Measurements from ENCODE around the gene RCBTB2. TPM values are rescaled to one million over a fixed set of nuclear protein-coding genes. Genes with fewer than 3 reads are reported as not detected.

Gene RCBTB2
- total RNA-seq, 2 donors from 2014 or later = 1.6 to 6.0 TPM

DNA sequence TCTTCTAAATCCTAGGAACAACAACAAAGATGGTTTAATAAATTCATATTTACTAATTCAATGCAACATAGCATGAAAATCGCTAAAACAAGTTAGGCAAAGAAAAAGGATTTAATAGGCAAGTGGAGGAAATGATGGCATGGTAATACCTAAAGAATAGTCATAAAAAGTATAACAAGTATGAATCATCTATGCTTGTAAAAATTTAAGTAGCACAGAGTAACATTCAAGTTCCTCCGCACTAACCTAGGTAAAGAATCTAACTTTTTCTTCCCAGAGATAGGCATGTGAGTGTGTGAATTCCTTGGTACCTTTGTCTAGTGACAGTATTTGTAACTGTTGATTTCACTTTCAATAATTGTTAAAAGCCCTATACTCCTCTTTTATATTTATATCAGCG, 42.6 kb downstream of the RCBTB2 start:
- Histone ChIP-seq H3K9me3 (no peaks in the 10 kb centered on the region), H3K4me1 (peaks cover 4% of the 10 kb centered on the region), H3K36me3 (replicated peaks in 1 of 2; ENCODE audit: insufficient read depth in 1 of 2, low read depth in 2 of 2) (no peaks in the 10 kb centered on the region), H3K27ac (no peak overlapping the region), H3K4me3 (no peak overlapping the region), H3K27me3 (no peaks in the 10 kb centered on the region)
- no peak for ATAC-seq
- intact Hi-C loops (cut with DNase I) = no loop called here
- 89 to 91% methylated on average over 3 of the region's 3 CpGs for WGBS, 2 donors
- no peak for TF ChIP-seq POLR2A (IDR thresholded peaks at IDR 0.05)
- TF ChIP-seq, protein P1, sequence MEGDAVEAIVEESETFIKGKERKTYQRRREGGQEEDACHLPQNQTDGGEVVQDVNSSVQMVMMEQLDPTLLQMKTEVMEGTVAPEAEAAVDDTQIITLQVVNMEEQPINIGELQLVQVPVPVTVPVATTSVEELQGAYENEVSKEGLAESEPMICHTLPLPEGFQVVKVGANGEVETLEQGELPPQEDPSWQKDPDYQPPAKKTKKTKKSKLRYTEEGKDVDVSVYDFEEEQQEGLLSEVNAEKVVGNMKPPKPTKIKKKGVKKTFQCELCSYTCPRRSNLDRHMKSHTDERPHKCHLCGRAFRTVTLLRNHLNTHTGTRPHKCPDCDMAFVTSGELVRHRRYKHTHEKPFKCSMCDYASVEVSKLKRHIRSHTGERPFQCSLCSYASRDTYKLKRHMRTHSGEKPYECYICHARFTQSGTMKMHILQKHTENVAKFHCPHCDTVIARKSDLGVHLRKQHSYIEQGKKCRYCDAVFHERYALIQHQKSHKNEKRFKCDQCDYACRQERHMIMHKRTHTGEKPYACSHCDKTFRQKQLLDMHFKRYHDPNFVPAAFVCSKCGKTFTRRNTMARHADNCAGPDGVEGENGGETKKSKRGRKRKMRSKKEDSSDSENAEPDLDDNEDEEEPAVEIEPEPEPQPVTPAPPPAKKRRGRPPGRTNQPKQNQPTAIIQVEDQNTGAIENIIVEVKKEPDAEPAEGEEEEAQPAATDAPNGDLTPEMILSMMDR (IDR thresholded peaks at IDR 0.05) = no peak
- DNase-seq = no peak

DNA sequence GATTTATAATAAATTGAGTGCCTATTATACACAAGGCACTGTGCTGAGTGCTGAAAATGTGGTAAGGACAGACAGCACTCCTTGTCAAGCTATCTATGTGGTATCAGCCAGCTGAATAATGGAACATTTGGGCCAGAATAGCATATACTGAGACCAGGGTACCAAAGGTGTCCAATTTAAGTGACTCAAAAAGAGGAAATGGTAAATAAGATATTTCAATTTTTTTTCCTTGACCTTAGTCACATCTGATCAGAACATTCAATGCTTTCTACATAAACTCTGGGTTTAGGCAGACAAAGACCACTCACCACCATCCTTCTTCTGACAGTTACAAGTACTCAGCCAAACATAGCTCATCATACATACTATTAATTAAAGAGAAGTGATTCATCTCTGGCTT, 43.2 kb downstream of the RCBTB2 start:
- no peak overlapping the region for H3K27ac ChIP-seq
- TF ChIP-seq POLR2A (IDR thresholded peaks at IDR 0.05) = no peak
- TF ChIP-seq, protein P1 (IDR thresholded peaks at IDR 0.05) = no peak
- no peaks in the 10 kb centered on the region for H3K36me3 ChIP-seq (replicated peaks in 1 of 2; ENCODE audit: insufficient read depth in 1 of 2, low read depth in 2 of 2)
- H3K4me1 ChIP-seq = peaks cover 4% of the 10 kb centered on the region
- H3K4me3 ChIP-seq = no peak overlapping the region
- no peak for ATAC-seq
- no peaks in the 10 kb centered on the region for H3K27me3 ChIP-seq
- intact Hi-C loops (cut with DNase I) = no loop called here
- no peak for DNase-seq
- H3K9me3 ChIP-seq = no peaks in the 10 kb centered on the region

DNA sequence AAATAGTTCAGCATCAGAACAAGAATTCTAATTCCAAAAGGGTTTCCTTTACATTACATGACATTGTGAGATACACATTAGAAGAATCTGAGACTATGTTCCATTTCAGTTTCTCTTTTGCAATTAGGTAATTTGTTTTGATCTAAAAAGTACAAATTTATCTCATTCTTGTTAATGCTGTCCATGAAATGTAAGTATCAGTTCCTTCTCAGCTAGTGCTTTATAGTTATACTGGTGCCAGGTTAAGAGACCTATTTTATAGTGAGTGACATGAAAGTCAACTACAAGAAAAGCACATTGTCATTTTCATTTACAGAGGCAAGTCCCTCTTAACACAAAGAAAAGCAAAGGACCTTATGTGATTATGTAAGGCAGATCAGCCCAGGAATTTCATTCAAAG, 43.9 kb downstream of the RCBTB2 start:
- no peak for ATAC-seq
- intact Hi-C loops (cut with DNase I) = no loop called here
- no peak for DNase-seq
- TF ChIP-seq, protein P1 (IDR thresholded peaks at IDR 0.05) = no peak
- no peak for TF ChIP-seq POLR2A (IDR thresholded peaks at IDR 0.05)
- Histone ChIP-seq H3K27ac (no peak overlapping the region), H3K27me3 (no peaks in the 10 kb centered on the region), H3K4me3 (no peak overlapping the region), H3K36me3 (replicated peaks in 1 of 2; ENCODE audit: insufficient read depth in 1 of 2, low read depth in 2 of 2) (no peaks in the 10 kb centered on the region), H3K9me3 (no peaks in the 10 kb centered on the region), H3K4me1 (peaks cover 4% of the 10 kb centered on the region)

GRCh38 chr13:48487968-48488367, 44.9 kb downstream of the RCBTB2 start:
- 87 to 89% methylated on average over 2 of the region's 2 CpGs for WGBS, 2 donors

GRCh38 chr13:48486836-48487235, 46.0 kb downstream of the RCBTB2 start:
- Histone ChIP-seq H3K27me3 (no peaks in the 10 kb centered on the region), H3K36me3 (replicated peaks in 1 of 2; ENCODE audit: insufficient read depth in 1 of 2, low read depth in 2 of 2) (no peaks in the 10 kb centered on the region), H3K4me1 (no peaks in the 10 kb centered on the region), H3K4me3 (no peak overlapping the region), H3K9me3 (no peaks in the 10 kb centered on the region), H3K27ac (no peak overlapping the region)
- DNase-seq (no peak), ATAC-seq (no peak)
- intact Hi-C loops (cut with DNase I) = no loop called here
- 83 to 86% methylated on average over 5 of the region's 5 CpGs for WGBS, 2 donors
- no peak for TF ChIP-seq POLR2A (IDR thresholded peaks at IDR 0.05)
- TF ChIP-seq, protein P1 (IDR thresholded peaks at IDR 0.05) = no peak

More at GRCh38 chr13:48487968-48488367, 44.9 kb downstream of the RCBTB2 start:
- Histone ChIP-seq H3K9me3 (no peaks in the 10 kb centered on the region), H3K27me3 (no peaks in the 10 kb centered on the region), H3K4me1 (no peaks in the 10 kb centered on the region), H3K36me3 (replicated peaks in 1 of 2; ENCODE audit: insufficient read depth in 1 of 2, low read depth in 2 of 2) (no peaks in the 10 kb centered on the region), H3K4me3 (no peak overlapping the region), H3K27ac (no peak overlapping the region)
- no peak for DNase-seq
- no peak for TF ChIP-seq POLR2A (IDR thresholded peaks at IDR 0.05)
- TF ChIP-seq, protein P1 (IDR thresholded peaks at IDR 0.05) = no peak
- no peak for ATAC-seq
- intact Hi-C loops (cut with DNase I) = no loop called here
